HG03469 (cell line): Measurements from ENCODE around the gene GSDME.

Experiments used
- ATAC-seq: cut with Tn5 transposase; IDR thresholded peaks from one replicate; pipeline ENCODE4 v1.9.1; 2021; ENCODE audit warnings: mild to moderate bottlenecking, moderate library complexity, moderate number of reproducible peaks; ENCODE audit not compliant: unreplicated experiment

GSDME gene

GRCh38 chr7:24773646-24774045, 16.4 kb upstream of the GSDME start:
- no peak for ATAC-seq

- ATAC-seq: no peak
These were observed 12.6 kb upstream of the GSDME start for GRCh38 chr7:24769851-24770250.

DNA sequence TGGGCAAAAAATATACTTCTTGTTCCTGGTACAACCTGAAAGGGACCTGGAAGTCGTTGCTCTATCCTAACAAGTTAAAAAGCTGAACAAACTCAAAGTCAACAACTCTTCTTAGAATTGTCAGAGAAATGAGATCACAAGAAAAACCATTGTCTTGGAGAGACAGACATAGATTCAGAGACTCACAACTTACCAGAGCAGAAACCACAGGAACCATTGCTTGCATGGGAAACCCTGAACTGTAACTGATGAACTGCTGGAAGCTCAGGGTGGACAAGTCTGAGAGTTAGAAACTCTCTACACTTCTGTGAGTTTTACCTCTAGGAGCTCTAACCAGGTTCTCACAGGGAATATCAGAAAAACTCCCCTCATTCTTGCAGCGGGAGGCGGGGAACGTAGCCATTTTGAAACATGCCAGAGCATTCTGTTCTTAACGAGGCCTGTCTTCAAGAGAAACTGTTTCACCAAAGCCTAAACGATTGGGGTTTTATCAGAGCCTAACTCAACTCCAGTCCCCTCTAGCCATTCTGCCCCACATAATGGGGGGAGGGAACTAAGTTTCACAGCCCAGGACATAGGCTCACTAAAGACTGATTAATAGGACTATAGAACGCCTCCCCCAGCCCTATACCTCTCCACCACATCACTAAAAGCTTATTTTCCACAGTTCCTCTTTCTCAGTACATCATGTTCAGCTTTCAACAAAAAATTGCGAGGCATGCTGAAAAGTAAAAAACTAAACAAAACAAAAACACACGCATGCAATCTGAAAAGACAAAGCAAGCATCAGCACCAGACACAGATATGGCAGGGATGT, 12.0 kb upstream of the GSDME start:
- no peak for ATAC-seq

DNA sequence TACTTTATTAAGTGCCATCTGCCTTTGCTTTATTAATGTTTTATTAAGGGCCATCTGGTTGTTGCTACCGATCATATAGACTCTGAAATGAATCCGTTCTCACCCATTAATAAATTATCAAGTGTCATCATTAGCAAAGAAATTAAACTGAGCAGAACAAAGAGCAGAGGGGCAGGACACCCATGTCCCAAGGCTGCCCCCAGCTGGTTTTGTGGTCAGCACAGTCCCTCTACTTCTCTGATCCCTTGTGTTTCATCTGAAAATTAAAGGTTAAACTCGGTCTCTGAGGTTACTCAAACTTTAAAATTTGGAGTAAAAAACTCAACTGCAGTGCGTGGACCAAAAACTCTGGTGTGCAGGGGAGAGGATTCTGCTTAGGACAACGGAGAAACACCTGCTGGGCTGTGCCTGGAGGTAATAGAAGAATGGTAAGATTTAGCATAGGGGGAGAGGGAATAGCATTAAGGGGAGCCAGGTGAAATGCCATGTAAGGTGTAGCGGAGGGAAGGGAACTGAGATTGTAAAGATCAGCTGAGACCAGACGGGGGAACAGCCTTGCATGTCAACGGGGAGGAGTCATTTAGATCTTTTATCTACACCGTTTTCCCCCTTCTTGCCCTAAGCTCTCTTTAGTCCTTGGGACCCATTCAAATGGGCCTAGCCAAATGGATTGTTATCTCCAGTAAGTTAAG, 10.8 kb upstream of the GSDME start:
- no peak for ATAC-seq

GRCh38 chr7:24764972-24765744, 7.9 kb upstream of the GSDME start:
- ATAC-seq: no peak

GRCh38 chr7:24764011-24764410, 6.7 kb upstream of the GSDME start:
- ATAC-seq: no peak

DNA sequence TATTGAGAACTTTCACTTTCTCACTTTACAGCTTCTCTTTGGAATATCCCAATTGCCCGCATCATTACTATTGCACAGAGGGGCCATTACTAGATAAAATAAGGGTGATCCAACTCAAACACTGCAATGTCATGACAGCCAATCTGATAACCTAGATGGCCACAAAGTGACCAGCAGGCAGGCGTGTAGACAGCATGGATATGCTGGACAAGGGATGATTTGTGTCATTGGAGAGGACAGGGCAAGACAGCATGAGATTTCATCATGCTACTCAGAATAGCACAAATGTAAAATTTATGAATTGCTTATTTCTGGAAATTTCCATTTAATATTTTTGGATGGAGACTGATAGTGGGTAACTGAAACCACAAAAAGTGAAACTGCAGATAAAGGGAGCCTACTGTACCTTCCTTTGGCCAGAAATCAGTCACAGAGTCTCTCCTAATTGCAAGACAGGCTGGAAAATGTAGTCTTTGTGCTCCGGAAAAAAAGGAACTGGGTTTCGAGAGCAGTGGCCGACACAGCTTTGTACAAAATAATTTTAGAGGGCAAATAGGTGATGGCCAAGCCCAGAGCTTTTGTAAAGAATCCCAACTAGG, 6.1 kb upstream of the GSDME start:
- no peak for ATAC-seq

- no peak for ATAC-seq
These were observed 5.5 kb upstream of the GSDME start for GRCh38 chr7:24762771-24763170.

DNA sequence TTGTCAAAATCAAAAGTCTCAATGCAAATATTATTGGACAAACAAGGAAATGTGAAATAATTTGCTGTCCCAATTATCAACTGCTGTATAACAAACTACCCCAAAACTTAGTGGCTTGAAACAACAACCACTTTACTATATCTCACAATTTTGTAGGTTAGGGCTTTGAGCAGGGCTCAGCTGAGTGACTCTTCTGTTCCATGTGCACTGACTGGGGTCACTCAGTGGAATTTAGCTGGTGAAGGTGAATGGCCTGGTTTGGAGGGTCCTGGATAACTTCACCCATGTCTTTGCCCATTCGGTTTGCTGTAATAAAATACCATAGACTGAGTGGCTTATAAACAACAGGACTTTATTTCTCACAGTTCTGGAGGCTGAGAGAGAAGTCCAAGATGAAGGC, 3.7 kb upstream of the GSDME start:
- ATAC-seq: no peak

GRCh38 chr7:24756545-24757352, 515 bp downstream of the GSDME start:
- no peak for ATAC-seq

DNA sequence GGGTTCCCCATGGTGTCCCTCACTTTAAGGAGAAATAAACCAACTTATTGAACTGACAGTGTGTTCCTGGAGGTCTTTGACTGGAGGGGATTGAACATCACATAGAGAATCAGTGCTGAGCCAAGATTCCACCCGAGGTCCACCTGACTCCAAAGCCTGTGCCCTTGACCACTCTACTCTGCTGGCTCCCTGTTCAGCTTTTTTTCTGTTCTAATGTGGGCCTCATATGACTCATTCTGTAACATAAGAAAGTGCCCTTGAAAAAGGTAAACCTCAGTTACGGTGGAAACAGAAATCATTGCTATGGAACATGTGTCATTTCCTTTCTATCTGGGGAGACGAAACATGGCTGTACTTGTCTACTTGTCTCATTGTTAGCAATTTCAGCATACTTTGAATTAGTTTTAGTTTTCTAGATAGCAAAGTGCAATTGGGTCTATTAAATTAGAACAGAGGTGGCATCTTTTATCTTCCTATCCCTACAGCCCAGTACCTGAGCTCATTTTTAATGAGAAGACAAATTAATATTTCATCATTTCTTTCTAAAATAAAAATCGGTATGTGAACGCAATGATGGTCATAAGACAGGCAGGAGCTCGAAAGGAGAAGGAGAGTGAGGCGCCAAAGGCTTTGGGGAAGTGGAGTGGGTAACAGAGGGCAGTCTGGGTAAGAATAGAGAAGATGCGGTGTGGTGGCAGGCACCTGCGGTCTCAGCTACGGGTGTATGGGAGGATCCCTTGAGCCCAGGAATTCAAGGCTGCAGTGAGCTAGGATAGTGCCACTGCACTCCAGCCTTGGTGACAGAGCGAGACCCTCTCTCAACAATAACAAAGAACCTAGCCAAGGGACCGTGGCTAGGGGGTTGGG, 1.5 kb downstream of the GSDME start:
- peak; percentile 55 for ATAC-seq

GRCh38 chr7:24754906-24755506, 2.3 kb downstream of the GSDME start:
- ATAC-seq: no peak

DNA sequence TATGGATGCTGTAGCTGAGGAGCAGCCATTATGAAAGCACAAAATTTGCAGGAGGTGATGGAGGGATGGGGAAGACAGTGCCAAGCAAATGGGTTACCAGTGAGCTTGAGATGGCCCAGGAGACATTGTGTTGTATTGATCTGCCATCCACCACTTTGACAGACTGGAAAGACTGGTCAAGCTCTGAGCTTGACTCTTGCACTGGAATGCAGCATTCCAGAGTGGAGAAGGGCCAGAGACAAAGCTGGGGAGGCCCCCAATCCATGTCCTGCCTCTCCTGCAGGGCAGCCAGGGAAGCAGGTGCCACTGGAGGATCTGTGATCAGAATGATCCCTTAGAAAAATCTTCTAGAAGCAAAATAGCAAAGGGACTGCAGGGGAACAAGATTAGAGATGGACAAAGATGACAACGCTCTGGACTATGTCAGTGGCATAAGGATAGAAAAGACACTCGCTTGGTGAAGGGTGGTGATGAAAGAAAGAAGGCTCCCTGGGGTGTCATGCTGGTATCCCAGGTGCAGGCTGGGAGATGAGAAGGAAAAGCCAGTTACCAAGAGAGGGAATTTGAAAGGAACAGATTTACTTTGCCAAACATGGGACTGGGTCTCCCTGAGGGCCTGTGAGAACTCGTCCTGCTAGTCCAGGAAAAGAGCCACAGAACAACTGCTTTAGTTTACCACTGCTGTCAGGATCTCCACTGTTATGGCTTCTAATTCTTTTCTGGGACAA, 5.0 kb downstream of the GSDME start:
- no peak for ATAC-seq

DNA sequence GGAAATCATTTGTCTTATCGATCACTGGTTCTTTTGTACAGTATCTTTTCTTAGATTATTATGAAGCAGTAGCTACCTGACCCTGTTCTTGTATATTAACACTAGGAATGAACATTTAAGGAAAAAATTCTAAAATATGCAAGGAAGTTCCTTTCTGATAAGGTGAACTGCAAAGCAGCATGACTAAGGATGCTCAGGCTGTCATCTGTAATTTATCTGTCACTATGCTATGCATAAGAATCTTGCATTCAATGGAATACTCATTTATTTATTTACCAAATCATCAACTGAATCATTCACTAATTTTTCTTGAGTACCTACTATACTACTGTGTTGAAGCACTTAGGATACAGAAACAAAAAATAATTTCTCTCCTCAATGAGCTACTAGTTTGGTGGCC, 5.8 kb downstream of the GSDME start:
- ATAC-seq: no peak

DNA sequence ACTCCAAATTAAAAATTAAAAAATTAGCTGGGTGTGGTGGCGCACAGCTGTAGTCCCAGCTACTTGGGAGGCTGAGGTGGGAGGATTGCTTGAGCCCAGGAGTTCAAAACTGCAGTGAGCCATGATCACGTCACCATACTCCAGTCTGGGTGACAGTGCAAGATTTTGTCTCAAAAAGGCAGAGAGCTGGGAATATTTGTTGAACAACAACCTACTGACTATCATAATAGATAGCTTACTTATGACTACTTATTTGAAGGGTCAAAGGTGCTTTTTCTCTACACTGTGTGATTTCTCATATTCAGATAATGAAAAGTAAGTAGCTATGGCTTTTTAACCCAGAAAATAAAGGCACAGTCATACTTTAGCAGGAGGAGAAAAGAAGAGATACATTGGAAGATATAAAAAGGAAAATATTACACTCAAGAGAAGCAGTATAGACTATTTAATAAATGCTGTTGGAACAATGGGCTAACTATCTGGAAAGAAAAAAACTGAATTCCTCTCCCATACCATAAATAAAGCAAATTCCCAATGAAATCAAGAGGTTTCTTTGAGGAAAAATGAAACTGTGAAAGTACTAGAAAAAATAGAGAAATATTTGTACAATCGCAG, 6.7 kb downstream of the GSDME start:
- no peak for ATAC-seq

DNA sequence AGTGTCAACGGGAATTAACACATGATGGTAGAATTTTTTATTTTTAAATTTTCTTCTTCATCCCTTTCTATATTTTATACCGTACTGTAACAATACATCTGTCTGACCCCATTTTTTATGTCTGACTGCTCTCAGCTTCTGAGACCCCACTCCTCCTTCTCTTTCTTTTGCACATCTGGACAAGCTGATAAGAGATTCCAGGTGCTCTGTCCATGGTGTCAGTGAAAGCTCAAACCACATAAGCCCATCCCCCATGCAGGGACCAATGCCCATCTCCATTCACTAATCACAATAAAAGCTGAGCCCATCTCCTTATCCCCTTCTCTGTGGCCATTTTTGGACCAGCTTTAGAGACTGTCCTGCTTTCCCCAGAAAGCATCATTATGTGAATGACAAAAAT, 8.7 kb downstream of the GSDME start:
- no peak for ATAC-seq

DNA sequence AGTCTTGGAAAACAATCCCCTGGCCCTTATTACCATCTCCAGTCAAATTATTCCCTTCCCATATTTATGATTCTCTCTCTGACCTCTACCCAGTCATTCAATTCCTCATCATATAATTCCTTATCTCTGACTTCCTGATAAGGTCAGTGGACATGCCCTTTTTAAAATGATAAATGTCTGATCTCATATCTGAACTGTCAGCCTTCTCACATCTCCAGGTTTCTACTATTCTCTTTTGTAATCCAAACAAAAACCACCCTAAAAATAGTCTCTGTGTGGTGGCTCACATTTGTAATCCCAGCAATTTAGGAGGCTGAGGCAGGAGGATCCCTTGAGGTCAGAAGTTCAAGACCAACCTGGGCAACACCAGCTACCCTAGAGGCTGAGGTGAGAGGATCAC, 11.9 kb downstream of the GSDME start:
- ATAC-seq: no peak

DNA sequence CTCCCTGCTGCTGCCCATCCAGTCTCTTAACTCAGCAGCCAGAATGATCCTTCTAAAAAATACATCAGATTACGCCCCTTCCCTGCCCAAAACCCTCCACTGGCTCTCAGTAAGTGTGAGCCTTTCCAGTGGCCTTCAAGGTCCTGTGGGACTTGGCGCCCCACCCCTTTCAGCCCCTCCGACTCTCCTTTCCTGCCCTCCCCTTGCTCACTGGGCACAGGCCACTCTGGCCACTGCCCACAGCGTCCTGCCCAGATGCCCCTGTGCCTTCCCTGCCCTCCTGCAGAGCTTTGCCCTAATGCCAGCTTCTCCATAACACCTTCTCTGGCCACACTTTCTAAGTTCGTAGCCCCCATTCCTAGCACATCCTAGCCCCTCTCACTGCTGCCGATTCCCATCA, 13.8 kb downstream of the GSDME start:
- ATAC-seq: no peak
